NCI-H1694 treated with DMSO at 0.1 percent for 48 hours (cell line): ENCODE results near the gene TBC1D19.
"Not testable (repeated sequence)": the region's sequence is repeated elsewhere in the genome, so short reads cannot be mapped to it uniquely, and the experiment has no call there.

Experiments
- DNase-seq: peaks from one replicate; lab custom pipeline; 2025; lab: John Stamatoyannopoulos, UW

Gene TBC1D19, protein sequence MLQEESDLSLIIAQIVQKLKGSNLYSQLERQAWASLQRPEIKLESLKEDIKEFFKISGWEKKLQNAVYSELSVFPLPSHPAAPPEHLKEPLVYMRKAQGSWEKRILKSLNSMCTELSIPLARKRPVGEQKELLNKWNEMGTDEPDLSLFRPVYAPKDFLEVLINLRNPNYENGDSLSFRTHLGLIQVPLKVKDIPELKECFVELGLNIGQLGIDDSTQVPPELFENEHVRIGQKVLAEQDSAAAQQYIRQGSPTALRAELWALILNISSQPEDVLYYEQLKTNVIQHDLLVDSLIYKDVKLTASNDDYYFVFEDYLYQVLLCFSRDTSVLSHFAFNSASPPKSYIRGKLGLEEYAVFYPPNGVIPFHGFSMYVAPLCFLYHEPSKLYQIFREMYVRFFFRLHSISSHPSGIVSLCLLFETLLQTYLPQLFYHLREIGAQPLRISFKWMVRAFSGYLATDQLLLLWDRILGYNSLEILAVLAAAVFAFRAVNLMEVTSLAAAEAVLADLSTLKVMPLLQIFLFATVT

DNA sequence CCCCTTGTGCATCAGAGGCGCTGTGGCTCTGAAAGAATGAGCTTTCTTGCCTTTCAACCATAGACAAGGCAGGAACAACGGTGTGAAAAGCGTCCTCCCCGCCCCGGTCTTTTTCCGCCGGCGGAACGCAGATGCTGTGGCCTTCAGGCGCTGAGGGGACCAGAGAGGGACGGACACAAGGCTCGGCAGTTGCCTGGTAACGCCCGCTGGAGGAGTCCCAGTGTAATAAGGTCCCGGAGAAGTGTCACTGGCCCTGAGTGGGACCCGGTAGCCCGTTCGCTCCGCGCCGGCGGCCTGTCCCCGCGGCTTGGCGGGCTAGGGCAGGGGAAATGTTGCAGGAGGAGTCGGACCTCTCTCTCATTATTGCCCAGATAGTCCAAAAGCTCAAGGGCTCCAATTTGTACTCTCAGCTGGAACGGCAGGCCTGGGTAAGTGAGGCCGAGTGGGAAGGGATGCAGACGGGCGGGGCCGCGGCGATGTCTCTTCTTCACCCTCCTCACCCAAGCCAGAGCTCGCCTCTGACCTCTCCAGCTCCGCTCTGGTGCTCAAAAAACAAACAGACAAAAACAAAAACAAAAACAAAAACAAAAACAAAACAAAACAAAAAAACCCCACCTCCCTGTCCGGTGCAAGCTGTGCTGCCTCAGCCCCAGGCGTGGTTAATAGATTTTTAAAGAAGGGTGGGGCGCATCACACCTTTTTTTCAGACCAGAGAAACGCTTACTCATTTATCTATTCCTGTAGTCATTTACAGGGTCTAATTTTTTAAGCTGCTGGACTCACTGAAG is at the start of gene TBC1D19:
Gene TBC1D19, plus strand, starts transcription at position 220 of the 788 bp plus-strand sequence. Its CDS starts 110 bp downstream, at position 330.
- peak; percentile 83 for DNase-seq

DNA sequence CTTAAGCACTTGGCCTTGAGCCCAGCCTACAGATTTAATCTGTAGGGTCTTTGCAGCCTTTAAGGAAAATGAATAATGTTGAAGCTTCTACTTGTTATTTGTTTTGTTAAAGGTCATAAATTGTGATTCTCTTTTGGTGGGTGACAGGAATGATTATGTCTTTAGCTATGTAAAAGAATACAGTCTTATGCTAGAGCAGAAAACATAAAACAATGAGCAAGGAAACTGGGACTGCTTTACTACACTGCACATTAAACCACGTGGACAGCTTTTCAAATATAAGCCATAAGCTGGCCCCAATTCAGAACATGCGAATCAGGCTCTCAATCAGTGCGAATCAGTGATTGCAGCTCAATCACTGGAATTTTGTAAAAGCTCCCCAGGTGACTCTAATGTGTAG is 40.9 kb upstream of the TBC1D19 start:
- DNase-seq: no peak

DNA sequence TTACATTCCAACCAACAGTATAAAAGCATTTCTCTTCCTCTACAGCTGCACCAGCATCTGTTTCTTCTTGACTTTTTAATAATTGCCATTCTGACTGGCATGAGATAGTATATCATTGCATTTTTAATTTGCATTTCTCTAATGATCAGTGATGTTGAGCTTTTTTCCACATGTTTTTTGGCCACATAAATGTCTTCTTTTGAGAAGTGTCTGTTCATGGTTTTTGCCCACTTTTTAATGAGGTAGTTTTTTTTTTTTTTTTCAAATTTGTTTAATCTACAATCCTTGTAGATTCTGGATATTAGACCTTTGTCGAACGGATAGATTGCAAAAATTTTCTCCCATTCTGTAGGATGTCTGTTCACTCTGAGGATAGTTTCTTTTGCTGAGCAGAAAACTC is 39.5 kb upstream of the TBC1D19 start:
- DNase-seq: no peak

DNA sequence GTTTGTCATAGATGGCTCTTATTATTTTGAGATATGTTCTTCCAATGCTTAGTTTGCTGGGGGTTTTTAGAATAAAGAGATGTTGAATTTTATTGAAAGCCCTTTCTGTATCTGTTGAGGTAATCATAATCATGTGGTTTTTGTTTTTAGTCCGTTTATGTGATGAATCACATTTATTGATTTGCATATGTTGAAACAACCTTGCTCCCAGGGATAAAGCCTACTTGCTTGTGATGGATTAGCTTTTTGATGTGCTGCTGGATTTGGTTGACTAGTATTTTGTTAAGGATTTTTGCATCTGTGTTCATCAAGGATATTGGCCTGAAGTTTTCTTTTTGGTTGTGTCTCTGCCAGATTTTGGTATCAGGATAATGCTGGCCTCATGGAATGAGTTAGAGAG is 35.5 kb upstream of the TBC1D19 start:
- not testable (repeated sequence) for DNase-seq

DNA sequence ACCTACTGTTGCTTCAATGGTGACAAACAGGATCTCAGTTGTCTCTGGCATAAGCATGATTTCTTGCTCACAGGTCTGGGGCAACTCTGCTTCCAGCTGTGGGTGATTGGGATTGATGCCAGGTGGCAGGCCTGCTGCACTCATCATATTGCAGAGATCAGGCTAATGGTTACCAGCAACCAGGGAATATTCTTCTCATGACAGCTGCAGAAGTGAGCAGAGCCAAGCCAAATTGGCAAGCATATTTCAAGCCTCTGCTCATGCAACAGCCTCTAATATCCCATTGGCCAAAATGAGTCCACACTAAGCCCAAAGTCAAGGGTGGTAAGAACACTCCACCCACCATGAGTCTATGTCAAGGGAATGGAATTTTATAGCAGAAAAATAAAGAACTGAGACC is 26.7 kb upstream of the TBC1D19 start:
- DNase-seq: no peak

DNA sequence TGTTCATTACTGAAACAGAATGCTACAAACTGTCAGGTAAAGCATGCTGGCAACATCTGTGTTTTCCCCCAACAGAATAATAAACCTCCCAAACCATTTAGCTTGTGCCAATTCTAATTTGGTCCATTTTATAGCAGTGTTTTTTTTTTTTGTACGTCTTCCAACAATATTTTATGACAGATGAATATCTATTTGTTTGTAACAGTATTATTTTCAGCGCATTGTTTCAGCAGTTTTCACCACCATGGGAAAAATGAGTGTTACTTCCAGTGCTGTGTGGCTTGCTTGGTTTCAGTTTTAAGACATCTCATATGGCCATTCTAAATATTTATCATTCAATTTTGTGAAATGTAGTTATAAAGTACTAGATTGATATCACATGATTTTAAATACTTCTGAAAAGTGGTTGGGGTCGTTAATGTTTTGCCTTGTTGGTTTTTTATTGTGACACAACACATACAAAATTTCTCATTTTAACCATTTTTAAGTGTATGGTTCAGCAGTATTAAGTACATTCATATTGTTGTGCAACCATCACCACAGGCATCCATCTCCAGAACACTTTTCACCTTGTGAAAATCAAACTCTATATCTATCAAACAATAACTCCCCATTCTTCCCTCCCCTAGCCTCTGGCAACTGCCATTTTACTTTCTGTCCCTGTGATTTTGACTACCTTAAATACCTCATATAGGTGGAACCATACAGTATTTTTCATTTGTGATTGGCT is 25.6 kb upstream of the TBC1D19 start:
- no peak for DNase-seq

DNA sequence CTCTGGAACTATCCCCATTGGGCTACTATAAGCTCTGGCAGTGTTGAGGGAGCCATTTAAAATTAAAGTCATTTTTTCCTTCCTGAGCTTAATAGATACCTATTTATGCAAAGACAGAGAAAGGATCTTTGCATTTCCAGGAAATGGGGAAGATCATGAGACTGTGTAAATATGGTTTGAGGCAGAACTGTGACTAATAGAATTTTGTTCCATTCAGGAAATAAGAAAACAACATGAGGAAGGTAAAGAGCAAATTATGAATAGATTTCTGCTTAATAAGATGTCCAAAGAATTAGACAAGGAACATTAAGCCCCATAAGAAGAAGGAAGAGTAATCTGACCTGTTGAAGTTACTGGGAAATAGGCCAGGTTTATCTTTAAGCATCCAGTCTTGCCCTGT is 17.8 kb upstream of the TBC1D19 start:
- no peak for DNase-seq

DNA sequence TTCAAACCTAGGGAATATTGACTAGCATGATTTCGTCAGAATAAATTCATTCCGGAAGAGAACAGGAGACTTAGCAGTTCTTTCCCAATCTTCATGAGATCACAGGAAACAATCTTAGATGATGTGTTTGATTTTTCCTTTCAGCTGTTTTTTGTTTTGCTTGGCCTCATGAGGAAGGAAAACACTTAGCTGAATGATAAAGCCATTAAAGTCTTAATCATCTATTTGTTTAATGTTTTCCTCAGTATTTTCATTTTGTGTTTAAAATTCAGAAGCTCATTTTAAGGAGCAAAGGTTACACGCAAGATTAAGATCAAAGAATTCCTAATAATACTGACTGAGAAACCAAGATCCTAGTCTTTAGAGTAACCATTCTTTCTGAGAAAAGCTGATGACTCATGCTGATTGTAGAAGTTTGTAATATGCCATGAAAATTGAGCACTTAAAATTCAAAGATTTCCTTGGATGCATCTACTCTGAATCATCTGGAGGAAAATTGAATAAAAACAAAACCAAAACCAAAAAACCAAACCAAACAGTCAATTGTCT is 15.4 kb upstream of the TBC1D19 start:
- no peak for DNase-seq

DNA sequence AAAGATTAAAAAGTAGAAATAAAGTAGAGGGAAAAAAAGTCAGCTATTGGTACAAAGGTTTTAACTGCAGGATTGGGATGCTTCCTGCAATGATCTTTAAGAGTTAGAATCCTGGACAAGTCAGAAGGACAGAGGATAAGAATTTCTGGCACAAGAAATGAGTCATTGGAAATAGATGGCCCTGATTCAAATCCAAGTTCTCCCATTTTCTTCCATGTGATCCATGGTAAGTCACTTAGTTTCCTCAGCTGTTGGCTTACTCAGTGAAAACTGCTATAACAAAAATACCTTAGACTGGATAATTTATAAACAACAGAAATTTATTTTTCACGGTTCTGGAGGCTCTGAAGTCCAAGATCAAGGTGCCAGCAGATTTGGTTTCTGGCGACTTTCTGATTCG is 13.3 kb upstream of the TBC1D19 start:
- DNase-seq: no peak

DNA sequence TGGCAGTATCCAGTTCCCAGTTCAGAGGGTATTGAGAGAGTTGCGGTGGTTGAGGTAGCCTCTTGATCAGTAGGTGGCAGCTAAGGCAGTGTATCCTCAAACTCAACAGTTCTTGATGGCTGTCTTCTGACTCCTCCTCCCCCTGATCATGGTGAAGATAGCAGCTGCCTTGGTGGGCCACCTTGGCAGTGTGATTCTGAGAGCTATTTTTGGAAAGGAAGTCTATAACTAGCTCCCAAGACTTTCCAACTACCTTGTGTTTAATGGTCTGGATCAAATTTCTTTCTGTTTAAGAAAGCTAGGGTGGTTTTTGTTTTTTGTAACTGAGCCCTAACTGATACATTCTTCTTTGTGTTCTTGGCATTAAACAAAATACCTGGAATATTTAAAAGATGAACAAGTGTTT is 10.5 kb upstream of the TBC1D19 start:
- DNase-seq: no peak

DNA sequence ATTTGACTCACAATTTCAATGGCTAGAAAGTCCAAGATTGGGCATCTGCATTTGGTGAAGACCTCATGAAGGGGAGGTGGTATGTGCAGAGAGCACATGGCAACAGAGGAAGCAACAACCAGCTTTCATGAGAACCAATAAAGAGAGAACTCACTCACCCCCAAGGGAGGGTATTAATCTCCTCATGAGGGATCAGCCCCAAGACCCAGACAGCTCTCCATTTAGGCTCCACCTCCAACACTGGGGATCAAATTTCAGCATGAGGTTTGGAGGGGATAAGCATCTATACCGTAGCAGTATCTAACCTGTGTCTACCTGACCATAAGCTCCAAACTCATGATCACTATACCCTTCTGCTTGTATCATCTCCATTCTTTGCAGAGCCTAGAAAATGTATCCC is 9.3 kb upstream of the TBC1D19 start:
- no peak for DNase-seq

DNA sequence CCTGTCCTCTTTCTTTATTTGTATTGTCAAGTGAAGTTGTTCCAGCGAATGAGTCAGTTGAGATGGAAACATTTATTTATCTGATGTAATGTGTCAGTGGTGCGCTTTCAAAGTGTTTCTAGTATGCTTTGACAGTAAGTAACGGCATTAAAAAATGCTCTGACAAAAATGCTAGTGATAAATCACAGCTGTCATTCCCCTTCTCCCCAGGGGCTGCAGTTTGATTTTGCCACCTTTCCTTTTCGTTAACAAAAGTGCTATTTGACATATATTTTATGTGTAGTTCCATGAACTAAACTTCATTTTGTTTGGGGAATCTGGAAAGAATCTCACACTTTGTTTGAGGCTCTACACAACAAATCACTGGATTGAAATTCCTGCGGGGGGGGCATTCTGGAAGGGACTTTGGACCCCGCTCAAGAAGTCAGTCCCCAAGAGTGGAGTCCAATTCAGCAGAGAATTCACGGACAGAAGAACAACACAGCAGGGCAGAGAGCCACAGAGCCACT is 7.6 kb upstream of the TBC1D19 start:
- no peak for DNase-seq

DNA sequence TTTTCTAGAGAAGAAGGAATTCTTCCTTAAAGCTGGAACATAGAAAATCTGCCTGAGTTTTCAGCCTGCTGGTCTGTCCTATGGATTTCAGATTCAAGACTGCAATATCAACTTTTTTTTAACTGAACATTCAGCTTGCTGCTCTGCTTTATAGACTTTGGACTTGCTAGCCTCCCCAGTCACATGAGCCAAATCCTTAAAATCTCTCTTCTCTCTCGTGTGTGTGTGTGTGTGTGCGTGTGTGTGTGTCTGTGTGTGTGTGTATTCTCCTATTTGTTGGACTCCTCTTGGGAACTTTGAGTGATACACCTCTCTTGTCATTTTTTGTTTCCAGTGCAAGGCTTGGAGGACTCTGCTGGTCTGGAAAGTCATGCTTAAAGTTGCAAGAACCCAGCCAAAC is 6.8 kb upstream of the TBC1D19 start:
- DNase-seq: no peak

DNA sequence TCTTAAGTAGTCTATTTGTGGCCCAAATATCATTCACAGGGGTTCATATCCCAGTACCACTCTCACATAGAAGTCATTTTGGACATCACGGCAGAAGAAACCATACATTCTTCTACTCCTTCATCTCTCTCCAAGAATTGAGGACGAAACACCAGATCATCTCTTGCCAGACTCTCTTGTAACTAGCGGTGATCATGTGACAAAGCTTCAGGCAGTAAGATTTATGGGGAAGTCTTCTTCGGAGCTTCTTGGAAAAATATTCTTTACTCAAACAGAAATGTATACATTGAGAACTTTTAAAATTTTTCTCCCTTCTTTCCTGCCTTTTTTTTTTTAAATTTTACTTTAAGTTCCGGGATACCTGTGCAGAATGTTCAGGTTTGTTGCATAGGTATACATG is 4.7 kb upstream of the TBC1D19 start:
- no peak for DNase-seq

DNA sequence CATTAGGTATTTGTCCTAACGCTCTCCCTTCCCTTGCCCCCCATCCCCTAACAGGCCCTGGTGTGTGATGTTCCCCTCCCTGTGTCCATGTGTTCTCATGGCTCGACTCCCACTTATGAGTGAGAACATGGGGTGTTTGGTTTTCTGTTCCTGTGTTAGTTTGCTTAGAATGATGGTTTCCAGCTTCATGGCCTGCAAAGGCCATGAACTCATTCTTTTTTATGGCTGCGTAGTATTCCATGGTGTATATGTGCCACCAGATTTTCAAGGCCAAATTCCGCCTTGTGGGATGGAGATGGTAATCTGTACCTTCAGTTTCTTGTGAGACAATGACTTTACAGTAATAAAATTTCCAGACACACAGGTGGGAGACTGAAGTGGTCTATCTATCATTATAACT is 2.5 kb upstream of the TBC1D19 start:
- DNase-seq: not testable (repeated sequence)

DNA sequence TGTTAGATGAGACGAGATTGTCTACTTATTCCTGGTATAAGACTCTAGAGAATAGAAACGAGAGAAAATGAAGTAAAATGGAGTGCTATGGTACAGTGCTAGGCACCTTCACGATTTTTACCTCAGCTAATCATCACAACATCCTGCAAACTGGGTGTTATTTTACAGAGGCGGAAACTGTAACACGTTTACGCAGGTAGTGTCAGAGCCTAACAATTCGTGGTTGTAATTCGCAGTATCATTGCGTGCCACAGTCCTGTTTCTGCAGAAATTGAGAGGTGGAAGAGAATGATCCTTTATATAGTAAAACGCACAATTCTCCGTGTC is 383 bp upstream of the TBC1D19 start:
- DNase-seq: peak; percentile 83

DNA sequence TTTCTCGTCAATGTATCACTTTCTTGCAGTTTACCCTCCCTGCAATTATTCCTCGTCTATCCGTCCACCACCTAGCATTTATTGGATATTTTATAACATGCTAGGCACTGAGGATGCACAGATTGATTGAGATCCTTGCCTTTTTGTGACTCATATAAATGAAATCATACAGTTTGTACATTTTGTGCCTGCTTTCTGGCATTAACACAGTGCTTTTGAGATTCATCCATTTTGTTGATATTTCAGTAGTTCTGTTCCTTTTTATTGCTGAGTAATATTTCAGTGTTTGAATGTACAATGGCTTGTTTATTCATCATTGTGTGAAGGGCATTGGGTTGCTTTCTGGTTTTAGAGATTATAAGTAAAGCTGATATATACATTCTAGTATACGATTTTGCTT is 841 bp downstream of the TBC1D19 start:
- DNase-seq: no peak

DNA sequence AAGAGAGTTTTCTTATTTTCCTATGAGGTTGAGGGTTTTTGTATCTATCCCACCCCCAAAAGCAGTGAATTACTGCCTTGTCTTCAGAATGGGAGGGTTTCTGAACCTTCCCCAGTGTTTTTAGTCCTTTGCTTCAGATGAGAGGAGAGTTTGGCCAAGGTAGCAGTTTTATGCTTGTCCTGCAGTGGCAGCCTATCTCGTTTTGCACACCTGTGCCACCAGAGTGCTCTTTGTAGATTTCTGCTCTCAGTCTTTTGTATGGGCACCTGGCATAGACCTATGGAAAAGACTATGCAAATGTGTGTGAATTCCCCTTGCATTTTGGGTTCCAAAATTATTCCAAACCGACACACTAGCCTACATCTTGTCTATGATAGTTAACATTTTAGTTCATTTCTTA is 5.8 kb downstream of the TBC1D19 start:
- DNase-seq: no peak

DNA sequence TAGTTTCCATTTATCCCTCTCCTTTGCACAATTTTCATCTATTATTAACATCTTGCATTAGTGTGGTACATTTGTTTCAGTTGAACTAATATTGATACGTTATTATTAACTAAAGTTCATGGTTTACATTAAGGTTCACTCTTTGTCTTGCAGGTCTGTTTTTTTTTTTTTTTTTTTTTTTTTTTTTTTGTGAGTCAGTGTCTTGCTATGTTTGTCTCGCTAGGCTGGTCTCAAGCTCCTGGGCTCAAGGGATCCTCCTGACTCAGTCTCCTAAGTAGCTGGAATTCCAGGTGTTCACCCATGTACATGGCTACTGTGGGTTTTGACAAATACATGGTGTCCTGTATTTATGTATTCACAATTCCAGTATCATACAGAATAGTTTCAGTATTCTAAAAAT is 6.8 kb downstream of the TBC1D19 start:
- DNase-seq: no peak

DNA sequence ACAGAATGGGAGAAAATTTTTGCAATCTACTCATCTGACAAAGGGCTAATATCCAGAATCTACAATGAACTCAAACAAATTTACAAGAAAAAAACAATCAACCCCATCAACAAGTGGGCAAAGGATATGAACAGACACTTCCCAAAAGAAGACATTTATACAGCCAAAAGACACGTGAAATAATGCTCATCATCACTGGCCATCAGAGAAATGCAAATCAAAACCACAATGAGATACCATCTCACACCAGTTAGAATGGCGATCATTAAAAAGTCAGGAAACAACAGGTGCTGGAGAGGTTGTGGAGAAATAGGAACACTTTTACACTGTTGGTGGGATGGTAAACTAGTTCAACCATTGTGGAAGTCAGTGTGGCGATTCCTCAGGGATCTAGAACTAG is 9.7 kb downstream of the TBC1D19 start:
- not testable (repeated sequence) for DNase-seq

DNA sequence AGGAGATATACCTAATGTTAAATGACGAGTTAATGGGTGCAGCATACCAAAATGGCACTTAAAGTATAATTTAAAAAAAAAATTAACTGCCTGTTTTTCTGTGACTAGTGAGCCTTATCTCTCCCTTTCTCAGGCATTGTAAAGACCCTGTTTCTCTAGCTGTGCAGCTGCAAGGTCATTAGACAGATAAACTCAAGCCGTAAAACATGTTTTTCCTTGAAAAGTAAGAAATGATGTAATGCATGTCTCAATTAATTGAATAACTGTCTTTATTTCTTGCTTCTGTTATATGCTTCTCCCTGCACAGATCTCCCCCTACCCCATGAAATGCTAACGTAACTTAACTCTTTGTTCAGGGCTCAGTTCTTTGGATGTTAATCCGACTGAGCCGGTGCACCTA is 10.5 kb downstream of the TBC1D19 start:
- no peak for DNase-seq

DNA sequence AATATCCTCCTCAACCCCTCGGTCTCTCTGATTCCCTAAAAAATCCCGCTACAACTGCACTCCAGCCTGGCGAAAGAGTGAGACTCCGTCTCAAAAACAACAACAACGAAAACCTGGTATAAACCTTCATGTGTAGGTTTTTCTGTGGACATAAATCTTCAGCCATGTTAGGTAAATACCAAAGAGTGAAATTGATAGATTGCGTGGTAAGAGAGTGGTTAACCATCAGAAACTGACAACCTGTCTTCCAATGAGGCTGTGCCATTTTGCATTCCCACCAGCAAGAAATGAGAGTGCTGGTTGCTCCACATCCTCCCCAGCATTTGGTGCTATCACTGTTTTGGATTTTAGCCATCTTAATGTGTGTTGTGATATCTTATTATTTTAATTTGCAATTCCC is 10.9 kb downstream of the TBC1D19 start:
- DNase-seq: no peak
